HG03064 (cell line): ENCODE data around the gene CEP72.
"Not testable (repeated sequence)": the region's sequence is repeated elsewhere in the genome, so short reads cannot be mapped to it uniquely, and the experiment has no call there.

Experiments used
- ATAC-seq: cut with Tn5 transposase; IDR thresholded peaks from one replicate; pipeline ENCODE4 v1.9.1; 2021; ENCODE audit warnings: low read depth; ENCODE audit not compliant: unreplicated experiment

Gene CEP72

DNA sequence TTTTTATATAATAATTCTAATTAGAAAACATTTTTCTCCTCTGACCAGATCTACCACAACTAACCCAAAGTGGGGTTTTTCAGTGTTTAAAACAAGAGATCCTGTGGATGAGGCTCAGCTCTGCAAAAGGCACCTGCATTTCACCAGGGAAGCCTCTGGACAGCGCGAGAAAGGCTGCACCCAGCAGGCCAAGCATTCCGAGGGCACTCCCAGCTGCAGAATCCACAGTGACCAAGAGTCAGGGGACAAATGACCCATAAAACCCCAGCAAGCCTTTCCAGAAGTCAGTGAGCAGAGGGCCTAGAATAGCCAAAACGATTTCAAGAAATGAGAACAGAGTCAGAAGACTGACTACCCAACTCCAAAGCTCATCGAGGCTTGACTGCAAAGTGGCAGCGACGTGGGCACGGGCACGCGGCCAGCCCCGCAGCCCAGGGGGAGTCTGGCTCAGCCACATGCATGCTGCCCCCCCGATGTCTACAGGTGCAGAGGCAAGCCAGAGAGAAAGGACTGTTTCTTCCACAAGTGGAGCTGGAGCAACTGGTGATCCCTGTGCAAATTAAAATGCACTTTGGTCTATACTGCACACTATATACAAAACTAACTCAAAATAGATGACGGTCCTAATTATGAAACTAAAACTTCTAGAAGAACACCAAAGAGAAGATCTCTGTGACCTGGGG lies 54.8 kb downstream of the CEP72 start:
- no peak for ATAC-seq

DNA sequence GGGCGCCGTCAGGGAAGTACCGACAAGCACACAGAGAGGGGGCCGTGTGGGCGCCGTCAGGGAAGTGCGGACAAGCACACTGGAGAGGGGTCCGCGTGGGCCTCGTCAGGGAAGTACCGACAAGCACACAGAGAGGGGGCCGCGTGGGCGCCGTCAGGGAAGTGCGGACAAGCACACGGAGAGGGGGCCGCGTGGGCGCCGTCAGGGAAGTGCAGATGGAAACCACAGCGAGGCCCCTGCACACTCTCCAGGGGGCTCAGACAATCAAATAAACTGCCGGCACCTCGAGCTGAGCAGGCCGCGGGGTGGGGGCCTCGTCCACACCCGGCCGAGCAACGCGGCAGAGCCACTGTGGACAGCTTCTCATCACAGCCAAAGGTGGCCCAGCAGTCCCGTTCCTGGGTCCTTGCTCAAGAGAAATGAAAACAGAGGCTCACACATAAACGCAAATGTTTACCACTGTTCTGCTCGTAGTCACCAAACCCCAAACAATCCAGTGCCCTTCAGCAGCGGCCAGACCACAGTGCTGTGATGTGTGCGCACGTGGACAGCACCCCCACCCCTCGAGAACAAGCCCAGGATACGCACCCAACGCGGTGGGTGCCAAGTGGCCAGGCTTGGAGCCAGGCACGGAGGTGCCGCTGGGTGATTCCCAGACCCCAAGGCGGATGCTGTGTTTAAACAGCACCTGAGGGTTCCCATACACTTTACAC lies 56.3 kb downstream of the CEP72 start:
- no peak for ATAC-seq

DNA sequence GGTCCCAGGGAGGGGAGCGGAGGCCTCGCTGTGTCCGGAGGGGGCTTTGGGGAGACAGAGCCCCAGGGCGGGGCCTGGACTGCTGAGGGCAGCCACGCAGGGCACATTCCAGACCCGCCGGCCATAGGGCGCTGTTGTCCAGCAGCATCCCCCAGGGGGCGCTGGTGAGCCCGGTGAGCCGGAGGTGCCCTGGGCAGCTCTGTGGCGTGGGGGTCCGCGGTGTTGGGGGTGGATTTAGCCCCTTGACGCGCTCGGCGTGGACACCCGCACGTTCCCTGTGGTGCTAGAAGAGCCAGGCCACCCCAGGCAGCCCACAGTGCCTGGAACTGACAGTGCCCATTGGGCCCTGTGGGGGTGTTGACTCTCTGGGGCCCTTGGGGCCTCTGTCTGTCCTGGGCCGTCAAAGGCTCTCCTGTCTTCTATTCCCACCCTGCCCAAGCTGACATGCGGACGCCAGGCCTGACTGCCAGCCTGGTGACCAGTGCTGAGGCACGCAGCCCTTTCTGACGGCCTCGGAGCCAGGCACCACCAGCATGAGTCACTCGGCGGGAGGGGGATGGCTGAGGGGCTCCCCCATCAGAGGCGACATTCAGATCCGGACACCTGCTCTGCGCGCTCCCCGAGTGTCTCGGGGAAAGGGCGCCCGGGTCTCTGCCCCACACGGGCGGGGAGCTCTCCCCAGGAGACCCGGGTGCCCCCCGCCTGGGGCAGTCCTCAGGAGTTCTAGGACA lies 57.1 kb downstream of the CEP72 start:
- ATAC-seq, result no peak

DNA sequence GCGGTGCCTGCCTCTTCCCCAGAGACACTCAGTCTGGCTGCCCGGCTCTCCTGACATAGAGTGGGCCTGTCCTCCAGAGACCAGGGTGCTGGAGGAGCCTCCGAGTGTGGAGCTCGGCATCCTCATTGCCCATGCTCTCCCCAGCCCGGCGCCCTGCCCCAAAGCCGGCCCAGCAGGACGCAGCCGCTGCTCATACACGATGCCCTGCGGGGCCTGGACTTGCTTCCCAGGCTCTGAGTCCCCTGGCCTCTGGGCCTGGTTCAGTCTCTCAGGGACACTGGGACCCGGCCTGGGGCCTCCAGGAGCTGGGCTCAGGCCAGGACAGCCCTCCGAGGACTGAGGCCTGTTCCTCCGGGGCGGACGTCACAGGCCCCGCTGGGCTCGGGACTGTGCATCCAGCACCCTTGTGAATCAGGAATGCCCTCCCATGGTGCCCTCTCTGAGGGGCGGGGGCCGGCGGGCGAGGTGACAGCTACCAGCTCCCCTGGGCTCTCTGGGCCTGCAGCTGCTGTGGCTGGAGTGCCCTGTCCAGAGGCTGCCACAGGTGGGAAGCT lies 57.8 kb downstream of the CEP72 start:
- no peak for ATAC-seq

DNA sequence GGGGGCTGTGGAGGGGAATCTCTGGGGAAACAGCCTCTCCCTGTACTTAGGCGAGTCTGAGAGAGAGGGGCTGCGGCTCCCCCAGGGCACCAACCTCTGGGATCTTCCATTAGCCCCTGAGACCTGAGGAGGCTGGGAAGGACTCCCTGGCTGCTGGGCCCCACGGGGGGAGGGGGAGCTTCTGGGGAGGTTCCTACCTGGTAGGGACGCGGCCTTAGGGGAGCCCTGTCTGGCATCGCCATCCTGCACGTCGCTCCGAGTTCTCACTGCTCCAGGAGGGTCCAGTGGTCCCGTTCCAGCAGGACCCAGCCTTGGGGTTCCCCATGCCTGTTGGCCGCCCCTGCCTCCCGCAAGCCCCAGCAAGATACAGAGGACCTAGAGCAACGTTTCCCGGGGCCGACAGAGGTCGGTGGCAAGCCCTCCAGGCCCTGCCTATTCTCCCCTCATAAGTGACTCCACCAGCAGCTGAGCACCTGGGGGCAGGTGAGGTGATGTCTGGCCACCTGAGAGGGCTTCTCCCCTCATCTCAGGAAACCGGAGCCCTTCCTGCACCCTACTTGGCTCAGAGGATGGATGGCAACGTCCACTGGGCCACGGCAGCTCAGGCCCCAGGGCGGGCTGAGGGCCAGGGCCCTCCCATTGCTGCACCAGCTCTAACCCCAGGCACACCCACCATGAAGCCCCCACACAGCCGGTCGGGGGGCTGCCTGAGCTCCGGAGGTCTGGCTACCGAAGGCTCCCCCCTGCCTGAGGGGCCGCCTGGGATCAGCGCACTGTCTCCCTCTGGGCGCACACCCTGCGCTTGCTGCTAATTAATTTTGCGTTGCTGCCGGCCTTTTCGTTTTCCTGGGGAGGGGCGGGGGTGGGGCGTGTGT lies 58.5 kb downstream of the CEP72 start:
- ATAC-seq, result no peak

DNA sequence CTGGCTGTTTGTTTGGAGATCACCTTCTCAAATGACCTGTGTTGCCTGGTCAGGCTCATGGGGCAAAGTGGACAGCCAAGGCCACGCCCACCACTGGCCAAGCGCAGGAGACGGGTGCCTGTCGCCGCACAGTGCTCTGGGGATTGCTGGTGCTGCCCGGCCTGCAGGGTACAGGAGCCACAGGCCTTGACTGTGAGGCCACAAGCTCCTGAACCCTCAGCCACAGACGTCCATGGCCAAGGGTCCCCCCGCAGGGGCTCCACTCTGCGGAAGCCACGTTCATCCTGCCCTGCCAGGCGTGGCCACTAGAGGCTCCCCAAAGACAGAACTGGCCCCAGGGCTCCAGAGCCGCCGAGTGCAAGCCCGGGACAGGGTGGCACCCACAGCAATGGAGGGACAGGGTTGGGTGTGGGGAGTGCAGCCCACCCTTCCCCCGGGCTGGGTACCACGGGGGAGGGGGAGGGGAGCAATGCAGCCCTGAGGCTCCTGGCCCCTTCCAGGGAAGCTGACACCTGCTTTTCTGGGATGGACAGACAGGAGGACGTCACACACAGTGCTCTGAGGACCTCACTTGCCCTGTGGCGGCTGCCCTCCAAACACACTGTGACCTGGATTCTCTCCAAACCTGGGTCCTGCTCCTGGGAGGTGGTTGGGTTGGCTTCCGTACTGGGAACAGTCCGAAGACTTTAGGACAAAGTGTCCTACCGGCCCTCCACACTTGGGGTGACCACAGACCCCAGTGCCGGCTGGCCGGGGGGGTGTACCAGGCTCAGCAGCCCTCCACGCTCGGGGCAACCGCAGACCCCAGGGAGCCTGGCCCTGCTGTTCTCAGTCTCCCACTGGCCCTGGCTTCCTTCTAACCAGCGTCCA lies 59.6 kb downstream of the CEP72 start:
- no peak for ATAC-seq

DNA sequence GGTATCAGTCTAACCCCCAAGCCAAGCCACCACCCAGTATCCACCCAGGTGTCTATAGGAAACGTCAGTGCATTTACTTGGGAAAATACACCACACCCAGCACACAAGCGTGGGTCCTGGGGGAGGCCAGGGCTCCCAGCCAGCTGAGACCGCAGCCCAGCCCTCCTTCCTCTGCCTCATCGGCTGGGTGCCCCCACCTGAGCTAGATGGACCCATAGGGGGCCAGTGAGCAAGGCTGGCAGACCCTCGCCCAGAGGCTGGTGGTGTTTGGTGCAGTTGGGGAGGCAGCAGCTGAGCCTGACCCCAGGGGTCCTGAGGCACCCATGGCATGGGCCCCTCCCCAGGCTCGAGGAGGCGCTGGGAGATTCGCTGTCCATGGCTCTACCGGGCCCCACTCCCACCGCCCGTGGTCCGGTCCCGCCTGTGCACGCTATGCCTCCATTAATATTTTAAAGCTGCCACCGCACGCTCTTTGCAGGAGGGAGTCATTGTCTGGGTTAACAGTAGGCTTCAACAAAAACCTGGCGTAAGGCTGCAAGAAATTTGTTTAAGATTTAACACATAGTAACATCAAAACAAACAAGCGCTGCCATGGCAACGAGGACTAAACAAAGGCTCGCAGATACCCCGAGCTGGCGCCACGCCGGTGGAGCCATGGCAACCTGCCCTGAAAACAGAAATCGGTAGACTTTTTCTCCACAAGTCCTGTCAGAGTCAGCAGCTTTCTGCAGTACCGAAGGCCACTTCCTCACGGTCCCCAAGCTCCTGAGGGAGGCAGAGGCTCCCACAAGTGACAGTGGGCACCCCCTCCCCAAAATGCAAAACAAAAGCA lies 60.4 kb downstream of the CEP72 start:
- ATAC-seq, result no peak

DNA sequence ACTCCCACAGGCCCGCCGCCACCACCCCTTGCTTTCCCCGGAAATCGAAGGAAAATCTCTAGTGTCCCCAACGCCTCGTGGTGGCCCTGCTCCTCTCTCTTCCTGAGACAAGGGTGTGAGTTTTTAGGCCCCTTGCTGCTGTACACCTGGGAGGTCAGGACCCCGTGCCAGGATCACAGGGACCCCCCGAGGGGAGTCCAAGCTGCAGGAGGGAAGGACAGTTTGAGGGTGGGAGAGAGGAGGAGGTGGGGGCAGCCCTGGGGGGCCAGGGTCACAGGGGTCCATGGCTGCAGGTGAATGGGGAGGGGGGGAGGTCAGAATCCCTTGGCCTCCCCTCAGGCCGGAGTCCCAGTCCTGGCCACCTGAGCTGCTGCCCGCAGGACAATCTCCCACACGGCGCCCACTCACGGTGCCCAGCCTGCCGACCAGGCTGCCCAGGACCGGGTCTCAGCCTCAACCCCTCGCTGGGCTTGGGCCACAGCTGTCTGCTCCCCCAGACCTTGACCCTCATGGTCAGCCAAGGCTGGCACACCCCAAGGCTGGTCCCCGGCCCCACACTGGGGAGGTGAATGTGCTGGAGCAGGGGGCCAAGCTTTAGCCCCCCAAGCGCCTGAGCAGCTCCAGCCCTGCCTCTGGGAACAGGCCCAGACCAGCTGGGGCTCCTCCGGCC lies 61.2 kb downstream of the CEP72 start:
- no peak for ATAC-seq

DNA sequence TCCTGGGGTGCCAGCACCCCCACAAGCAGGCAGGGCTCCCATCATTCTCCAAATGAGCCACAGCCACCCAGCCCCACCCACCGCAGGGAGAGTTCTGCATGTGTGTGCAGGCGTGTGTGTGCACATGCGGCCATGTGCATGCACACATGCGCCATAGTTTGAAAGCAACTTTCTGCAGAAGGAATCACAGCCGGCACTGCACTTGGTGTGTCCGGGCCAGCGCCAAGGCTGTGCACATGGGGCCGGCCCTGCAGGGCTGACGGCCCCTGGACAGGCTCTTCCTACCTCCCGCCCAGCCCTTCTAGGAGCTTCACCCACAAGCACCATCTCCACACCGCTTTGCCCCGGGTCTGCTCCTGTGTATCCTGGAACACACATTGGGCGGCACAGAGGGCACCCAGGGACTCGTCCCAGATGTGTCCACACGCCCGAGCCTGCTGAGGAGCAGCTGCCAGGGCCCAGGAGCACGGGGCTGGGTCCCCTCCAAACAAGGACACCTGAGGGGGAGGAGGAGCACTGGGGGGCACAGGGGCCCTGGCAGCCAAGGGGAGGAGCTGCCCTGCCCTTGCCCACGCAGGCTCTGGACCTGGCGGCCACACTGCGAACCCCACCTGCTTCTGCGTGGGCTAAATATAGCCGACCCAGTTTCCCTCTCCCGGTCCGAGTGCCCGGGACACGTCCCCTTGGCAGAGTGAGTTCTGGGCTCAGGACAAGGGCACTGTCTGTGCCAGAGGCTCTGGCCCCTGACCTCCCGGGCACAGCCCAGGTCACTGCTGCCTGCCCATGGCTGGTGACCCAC lies 61.9 kb downstream of the CEP72 start:
- ATAC-seq, result no peak

DNA sequence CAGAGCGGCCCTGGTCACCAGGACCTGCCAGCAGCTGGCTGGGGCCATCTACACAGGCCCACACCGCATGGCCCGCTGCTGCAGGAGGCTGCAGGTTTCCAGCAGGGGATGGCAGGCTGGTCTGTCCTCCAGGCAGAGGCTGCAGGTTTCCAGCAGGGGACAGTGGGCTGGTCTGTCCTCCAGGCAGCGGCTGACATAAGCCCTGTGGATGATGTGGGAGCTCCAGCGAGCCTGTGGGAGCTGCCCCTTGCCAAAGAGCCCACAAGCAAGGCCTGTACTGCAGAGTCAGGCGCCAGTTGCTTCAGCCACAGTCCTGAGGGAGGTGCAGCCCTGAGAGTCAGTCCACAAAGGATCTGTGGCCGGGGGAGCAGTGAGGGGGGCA lies 62.5 kb downstream of the CEP72 start:
- no peak for ATAC-seq

DNA sequence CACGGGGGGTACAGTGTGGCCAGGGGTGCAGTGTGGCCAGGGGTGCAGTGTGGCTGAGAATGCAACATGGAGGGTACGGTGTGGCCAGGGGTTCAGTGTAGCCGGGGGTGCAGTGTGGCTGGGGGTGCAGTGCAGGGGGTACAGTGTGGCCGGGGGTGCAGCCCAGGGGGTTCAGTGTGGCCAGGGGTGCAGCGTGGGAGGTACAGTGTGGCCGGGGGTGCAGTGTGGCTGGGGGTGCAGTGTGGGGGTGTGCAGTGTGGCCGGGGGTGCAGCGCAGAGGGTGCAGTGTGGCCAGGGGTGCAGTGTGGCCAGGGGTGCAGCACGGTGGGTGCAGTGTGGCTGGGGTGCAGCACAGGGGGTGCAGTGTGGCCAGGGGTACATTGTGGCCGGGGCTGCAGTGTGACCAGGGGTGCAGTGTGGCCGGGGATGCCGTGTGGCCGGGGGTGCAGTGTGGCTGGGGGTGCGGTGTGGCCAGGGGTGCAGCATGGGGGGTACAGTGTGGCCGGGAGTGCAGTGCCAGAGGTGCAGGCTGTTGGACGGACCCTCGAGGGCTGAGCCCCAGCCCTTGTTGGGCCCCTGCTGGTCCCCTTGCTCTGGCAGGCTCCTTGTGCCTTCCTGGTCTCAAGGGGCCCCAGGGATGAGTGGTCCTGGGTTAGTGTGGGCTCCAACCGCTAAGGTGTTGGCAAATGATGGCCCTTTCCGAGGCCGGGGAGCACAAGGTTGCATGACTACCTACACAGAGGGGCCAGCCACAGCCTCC lies 63.2 kb downstream of the CEP72 start:
- no peak for ATAC-seq

DNA sequence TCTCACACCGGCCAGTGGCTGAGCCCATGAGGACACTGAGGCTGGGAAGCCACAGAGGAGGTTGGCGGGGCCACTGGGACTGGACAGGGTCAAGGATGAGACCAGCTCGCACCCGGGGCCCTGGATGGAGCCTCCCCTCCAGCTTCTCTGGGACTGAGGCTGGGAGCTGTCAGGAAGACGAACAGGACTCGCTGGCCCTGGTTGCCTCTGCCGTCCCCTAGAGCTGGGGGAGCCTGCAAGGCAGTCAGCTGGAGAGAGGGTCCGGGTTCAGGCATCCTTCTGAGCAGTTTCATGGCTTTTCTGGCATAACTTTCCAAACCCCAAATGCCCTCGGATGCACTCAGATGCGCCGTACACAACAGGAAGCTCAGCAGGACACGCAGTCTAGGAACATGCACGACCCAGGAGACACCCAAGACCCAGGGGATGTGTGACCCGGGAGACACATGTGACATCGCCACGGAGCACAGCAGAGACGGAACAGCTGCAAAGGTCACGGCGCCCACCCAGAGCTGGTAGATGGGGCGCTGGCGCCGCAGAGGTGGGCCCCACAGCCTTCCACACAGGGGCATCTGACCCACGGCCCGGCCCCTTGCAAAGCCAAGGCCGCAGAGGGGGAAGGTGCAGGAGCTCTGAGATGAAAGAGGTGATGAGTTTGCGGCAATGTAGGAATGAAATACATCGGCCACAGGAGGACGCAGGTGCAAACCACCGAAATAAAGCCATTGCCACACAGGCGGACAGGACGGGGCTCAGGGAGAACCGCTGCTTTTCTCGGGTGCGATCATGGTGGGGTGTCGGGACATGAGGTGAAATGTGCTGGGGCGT lies 63.9 kb downstream of the CEP72 start:
- no peak for ATAC-seq

DNA sequence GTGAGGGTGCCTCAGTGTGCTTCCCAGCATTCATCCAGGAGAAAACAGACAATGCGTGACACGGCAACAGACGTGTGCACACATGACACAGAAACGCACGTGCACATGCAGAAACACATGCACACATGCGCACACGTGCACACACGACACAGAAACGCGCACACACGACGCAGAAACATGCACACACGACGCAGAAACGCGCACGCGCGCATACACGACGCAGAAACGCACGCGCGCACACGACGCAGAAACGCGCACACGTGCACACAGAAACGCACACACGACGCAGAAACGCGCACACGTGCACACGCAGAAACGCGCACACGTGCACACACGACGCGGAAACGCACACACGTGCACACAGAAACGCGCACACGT lies 64.5 kb downstream of the CEP72 start:
- ATAC-seq, result no peak

DNA sequence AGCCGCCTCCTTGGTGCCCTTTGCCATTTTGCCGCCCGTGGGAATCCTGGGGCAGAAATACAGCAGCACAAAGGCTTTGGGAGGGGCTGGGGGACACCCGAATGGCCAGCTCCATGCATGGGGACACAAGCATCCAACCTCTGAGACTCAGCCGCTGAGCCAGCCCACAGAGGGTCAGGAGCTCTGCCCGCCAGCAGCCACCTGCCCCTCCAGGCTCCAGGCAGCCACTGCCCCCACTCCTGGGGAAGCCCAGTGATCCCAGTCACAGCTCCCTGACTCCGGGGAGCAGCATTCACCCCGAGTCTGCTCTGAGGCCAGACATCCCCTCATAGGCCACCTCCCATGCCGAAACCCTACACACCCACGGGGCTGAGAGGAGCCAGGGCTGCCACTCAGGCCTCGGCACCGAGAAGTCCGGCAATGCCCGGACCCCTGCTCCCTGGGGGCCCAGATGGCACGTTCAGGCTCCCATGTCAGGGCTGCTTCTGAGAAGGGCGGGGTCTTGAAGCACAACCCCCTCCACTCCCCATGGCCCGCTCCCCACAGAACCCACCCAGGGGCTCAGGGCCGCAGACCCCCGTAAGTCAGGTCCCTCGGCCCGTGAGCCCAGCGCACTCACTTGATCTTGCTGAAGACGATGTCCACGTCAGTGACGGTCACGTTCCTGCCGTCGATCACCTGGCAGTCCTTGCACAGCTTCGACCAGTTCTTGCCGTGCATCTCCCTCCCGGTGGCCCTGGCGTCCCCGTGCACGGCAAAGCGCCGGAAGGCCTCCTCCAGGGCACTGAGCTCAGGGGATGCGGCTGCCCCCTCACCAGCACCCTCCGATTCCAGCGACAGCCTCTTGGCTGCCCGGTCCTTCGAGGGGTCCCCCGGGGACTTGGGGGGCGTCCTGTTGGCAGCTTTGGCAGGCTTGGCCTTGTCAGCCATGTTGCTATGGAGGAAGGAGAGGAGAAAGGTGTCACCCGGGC lies 65.3 kb downstream of the CEP72 start:
- no peak for ATAC-seq

DNA sequence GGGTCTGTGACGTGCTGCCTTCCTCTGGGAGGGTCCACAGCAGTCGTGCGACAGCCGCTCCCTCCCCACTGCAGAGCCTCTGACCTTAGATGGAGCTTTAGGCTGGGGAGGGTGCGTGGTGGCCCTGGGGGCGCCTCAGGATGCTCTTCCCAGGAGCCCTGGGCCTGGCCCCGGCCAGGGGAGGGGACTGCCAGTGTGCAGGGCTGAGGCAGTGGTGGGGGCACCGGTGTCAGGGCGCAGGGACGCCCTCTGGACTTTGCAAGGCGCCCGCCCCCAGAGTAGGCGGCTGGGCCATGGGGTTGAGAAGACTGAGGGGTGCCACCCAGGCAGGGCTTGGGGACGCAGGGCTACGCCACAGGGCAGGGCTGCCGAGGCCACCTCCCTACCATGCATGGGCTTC lies 66.4 kb downstream of the CEP72 start:
- not testable (repeated sequence) for ATAC-seq
